ENCODE data around the gene GSG1L2.

DNA sequence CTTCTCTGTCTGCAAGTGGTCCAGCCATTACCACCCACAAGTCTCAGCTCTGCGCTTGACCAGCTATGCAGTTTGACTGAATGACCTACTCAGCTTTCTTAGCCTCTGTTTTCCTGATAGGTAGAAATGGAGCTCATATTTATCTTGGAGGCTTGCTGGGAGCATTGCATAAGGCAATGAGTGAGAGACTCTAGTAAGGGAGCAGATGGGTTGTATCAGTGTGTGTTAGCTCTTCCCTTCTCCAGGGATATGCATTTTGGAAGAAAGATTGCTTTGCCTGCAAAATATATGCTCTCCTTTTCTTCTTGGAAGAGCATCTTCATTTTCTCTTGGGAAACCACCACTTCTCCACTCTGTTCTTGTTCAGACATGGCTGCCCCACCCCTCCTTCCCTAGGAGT is 56.6 kb downstream of the GSG1L2 start:
- TF ChIP-seq CTCF (IDR thresholded peaks at IDR 0.05; ENCODE audit: poor library complexity) (no peak), EZH2phosphoT487 (IDR thresholded peaks at IDR 0.05; ENCODE audit: low read depth, severe bottlenecking, unreplicated experiment) (no peak)

Measured in hepatocyte (in vitro differentiated cells).